T-helper 2 cell treated with Interferon-gamma antibody and Interleukin-4, amounts not matched to agents 5 μg/mL and 100 μg/mL, for 36 hours (primary cell): ENCODE measurements around the gene GAN.

Source experiments
- DNase-seq: peaks from one replicate; pipeline ENCODE4 v3.0.0; 2021; ENCODE audit warnings: low spot score
- H3K27ac Mint-ChIP-seq: one replicate; pipeline ENCODE4 v1.8.0; 2021; ENCODE audit warnings: mild to moderate bottlenecking, mixed read lengths
- H3K27me3 Mint-ChIP-seq: one replicate; pipeline ENCODE4 v1.8.0; 2021; ENCODE audit warnings: low read depth, mixed read lengths
- H3K36me3 Mint-ChIP-seq: one replicate; pipeline ENCODE4 v1.8.0; 2021; ENCODE audit warnings: low read depth, mixed read lengths
- H3K4me1 Mint-ChIP-seq: one replicate; pipeline ENCODE4 v1.8.0; 2021; ENCODE audit warnings: low read depth, mixed read lengths
- H3K4me3 Mint-ChIP-seq: one replicate; pipeline ENCODE4 v1.8.0; 2022; ENCODE audit warnings: mild to moderate bottlenecking, moderate library complexity, mixed read lengths
- H3K9me3 Mint-ChIP-seq: one replicate; pipeline ENCODE4 v1.8.0; 2021; ENCODE audit warnings: mixed read lengths

The GAN gene

DNA sequence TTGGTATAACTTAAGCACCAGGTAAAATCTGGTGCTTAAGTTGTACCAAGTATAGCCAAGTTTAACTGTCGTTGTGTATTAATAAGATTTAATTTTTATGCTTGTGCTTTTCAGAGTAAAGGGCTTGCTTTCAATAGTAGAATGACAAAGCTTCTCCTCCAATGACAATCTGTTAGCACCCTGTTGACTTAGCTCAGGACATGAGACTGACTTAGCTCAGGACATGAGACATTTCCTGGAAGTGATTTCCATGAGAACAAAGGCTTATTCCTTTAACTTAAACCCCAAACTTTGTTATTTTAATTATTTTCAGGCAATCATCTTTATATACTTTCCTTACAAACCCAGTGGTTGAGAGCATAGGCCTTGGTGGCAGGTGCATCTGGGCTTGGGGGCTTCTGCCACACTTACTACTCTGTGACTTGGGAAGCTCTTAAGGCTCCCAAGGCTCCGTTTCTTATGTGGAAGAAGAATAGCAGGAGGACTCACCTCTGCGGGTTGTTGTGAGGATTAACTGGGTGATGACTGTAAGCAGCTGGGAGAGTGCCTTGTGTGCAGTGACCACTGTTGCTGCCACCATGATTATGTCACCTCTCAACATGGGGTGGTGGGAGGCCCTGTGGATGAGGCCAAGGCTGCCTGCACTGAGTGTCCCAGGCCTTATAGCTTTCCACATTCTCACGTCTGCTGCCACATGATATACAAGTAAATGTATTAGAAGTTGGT, 70.4 kb downstream of the GAN start:
- Mint-ChIP-seq H3K36me3 (no peaks in the 10 kb centered on the region), H3K9me3 (no peaks in the 10 kb centered on the region), H3K27ac (no peak overlapping the region), H3K4me3 (no peak overlapping the region), H3K4me1 (no peaks in the 10 kb centered on the region), H3K27me3 (no peaks in the 10 kb centered on the region)
- DNase-seq = no peak

DNA sequence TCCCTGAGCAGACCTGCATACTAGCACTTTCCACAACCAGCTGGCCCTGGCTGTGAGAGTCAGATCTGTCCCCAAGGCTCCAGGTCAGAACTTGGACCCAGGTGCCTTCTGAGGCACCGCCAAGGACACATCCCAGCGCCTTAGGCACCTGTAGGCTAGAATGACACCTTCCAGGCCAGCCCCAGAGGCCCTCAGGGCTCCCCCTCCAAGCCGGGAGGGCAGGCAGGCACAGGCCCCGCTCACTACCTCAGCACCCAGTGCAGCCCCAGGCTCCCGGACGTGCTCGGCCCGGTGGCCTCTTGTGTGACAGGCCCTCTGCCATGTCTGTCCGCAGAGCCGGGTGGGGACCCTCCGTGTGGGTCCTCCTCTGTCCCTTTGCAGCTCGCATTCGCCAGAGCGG, 73.6 kb downstream of the GAN start:
- peaks cover 3% of the 10 kb centered on the region for H3K36me3 Mint-ChIP-seq
- no peaks in the 10 kb centered on the region for H3K9me3 Mint-ChIP-seq
- no peak overlapping the region for H3K27ac Mint-ChIP-seq

GRCh38 chr16:81390840-81391239, 76.1 kb downstream of the GAN start:
- Mint-ChIP-seq H3K36me3 (peaks cover 3% of the 10 kb centered on the region), H3K27me3 (no peaks in the 10 kb centered on the region), H3K9me3 (no peaks in the 10 kb centered on the region), H3K4me3 (no peak overlapping the region), H3K27ac (no peak overlapping the region), H3K4me1 (no peaks in the 10 kb centered on the region)
- no peak for DNase-seq

More for the DNA sequence above, 73.6 kb downstream of the GAN start:
- H3K27me3 Mint-ChIP-seq = no peaks in the 10 kb centered on the region
- H3K4me1 Mint-ChIP-seq = no peaks in the 10 kb centered on the region
- H3K4me3 Mint-ChIP-seq = no peak overlapping the region
- no peak for DNase-seq

- Mint-ChIP-seq H3K4me3 (no peak overlapping the region), H3K36me3 (peaks cover 3% of the 10 kb centered on the region), H3K27ac (no peak overlapping the region), H3K4me1 (no peaks in the 10 kb centered on the region), H3K9me3 (no peaks in the 10 kb centered on the region), H3K27me3 (no peaks in the 10 kb centered on the region)
- DNase-seq = no peak
Measured at GRCh38 chr16:81392011-81392410, 77.2 kb downstream of the GAN start.

DNA sequence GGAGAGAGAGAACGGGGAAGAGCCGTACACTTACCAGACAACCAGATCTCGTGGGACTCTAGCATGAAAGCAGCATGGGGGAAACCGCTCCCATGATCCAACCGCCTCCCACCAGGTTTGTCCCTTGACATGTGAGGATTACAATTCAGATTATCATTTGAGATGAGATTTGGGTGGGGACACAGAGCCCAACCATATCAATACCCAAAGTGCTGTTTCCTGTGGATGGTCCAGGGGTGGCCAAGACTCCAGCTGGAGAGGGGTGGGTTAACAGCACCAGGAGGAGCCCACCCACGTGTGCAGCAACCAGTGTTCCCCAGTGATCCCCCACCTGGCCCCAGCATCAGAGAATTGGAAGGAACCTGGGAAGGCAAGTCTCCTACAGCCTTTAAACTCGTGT, 79.7 kb downstream of the GAN start:
- no peaks in the 10 kb centered on the region for H3K4me1 Mint-ChIP-seq
- no peak overlapping the region for H3K27ac Mint-ChIP-seq
- no peaks in the 10 kb centered on the region for H3K9me3 Mint-ChIP-seq
- H3K36me3 Mint-ChIP-seq = peaks cover 3% of the 10 kb centered on the region
- no peaks in the 10 kb centered on the region for H3K27me3 Mint-ChIP-seq
- H3K4me3 Mint-ChIP-seq = no peak overlapping the region
- no peak for DNase-seq

DNA sequence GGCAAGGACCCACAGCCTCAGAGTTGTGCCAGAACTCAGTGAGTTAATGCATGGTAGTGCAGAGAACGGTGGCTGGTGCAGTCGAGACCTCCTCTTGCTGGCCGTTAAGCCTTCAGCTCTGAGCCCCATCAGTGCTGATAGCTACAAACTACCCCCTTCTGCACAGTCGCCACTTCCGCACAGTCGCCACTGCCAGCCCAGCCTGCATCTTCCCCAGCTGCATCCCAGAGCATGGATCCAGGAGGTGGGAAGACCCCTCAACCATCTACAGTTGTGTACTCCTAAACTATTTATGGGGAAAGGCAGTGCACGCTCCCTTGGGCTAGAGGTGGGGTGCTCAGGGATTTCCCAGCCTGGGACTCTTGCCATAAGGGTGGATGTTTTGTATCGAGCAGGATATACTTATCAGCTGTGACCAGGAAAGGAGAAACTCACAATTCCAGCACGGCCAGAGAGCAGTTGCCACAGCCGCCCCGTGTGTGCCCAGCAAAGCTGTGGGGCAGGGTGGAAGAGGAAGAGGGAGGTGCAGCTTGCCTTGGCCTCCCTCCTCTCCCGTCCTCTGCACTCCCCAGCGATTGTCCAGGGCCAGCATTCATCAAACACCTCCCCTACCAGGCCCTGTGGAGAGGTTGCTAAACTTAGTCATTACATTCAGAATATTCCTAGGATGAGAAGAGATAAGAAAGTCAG, 80.3 kb downstream of the GAN start:
- DNase-seq = no peak
- H3K4me1 Mint-ChIP-seq = no peaks in the 10 kb centered on the region

GRCh38 chr16:81397058-81397878, 82.5 kb downstream of the GAN start:
- no peak for DNase-seq
- H3K9me3 Mint-ChIP-seq = no peaks in the 10 kb centered on the region
- no peak overlapping the region for H3K4me3 Mint-ChIP-seq

More for the DNA sequence above, 80.3 kb downstream of the GAN start:
- Mint-ChIP-seq H3K36me3 (peaks cover 3% of the 10 kb centered on the region), H3K4me3 (no peak overlapping the region), H3K27me3 (no peaks in the 10 kb centered on the region), H3K9me3 (no peaks in the 10 kb centered on the region), H3K27ac (no peak overlapping the region)

DNA sequence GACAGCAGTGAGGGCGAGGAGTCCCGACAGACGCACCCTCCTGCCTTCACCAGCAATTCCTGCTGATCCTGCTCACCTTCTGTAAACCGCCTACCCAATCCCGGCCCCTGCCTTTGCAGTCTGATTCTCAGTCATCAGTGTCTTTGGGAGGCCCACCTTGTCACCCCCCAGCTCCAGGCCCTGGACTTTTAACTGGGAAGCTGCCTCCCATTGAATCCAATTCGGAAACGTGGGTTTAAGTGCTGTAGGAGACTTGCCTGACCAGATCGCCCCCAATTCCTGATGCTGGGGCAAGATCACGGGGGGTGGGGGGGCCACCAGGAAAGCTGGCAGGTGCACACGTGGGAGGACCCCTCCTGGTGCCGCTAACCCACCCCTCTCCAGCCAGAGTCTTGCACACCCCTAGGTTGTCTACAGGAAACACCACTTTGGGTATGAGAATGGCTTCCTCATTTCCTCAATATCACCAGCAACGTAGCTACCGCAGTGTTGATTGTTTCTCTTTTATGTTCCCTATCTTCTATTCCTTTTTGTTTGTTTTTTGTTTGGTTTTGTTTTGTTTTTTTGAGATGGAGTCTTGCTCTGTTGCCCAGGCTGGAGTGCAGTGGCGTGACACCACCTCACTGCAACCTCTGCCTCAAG, 83.2 kb downstream of the GAN start:
- H3K9me3 Mint-ChIP-seq = no peaks in the 10 kb centered on the region
- no peaks in the 10 kb centered on the region for H3K4me1 Mint-ChIP-seq
- no peak for DNase-seq
- H3K27ac Mint-ChIP-seq = no peak overlapping the region
- H3K27me3 Mint-ChIP-seq = no peaks in the 10 kb centered on the region
- H3K36me3 Mint-ChIP-seq = no peaks in the 10 kb centered on the region
- no peak overlapping the region for H3K4me3 Mint-ChIP-seq

More at GRCh38 chr16:81397058-81397878, 82.5 kb downstream of the GAN start:
- H3K27ac Mint-ChIP-seq = no peak overlapping the region
- H3K36me3 Mint-ChIP-seq = no peaks in the 10 kb centered on the region
- H3K4me1 Mint-ChIP-seq = no peaks in the 10 kb centered on the region
- no peaks in the 10 kb centered on the region for H3K27me3 Mint-ChIP-seq

- no peaks in the 10 kb centered on the region for H3K36me3 Mint-ChIP-seq
- no peak for DNase-seq
- H3K9me3 Mint-ChIP-seq = no peaks in the 10 kb centered on the region
- no peak overlapping the region for H3K27ac Mint-ChIP-seq
- no peak overlapping the region for H3K4me3 Mint-ChIP-seq
- H3K27me3 Mint-ChIP-seq = no peaks in the 10 kb centered on the region
- H3K4me1 Mint-ChIP-seq = no peaks in the 10 kb centered on the region
Measured at GRCh38 chr16:81399909-81400308, 85.1 kb downstream of the GAN start.

- Mint-ChIP-seq H3K36me3 (no peaks in the 10 kb centered on the region), H3K27ac (no peak overlapping the region), H3K27me3 (no peaks in the 10 kb centered on the region), H3K9me3 (no peaks in the 10 kb centered on the region), H3K4me3 (no peak overlapping the region), H3K4me1 (no peaks in the 10 kb centered on the region)
- no peak for DNase-seq
Measured at GRCh38 chr16:81401035-81401950, 86.5 kb downstream of the GAN start.

- DNase-seq = no peak
- Mint-ChIP-seq H3K27me3 (peaks cover 3% of the 10 kb centered on the region), H3K27ac (no peak overlapping the region), H3K9me3 (no peaks in the 10 kb centered on the region), H3K4me3 (peak overlapping the region; percentile 26), H3K36me3 (no peaks in the 10 kb centered on the region), H3K4me1 (no peaks in the 10 kb centered on the region)
Measured at GRCh38 chr16:81403208-81403600, 88.4 kb downstream of the GAN start.

- Mint-ChIP-seq H3K27me3 (peaks cover 4% of the 10 kb centered on the region), H3K4me1 (no peaks in the 10 kb centered on the region), H3K4me3 (peak overlapping the region; percentile 26), H3K27ac (no peak overlapping the region), H3K9me3 (no peaks in the 10 kb centered on the region), H3K36me3 (no peaks in the 10 kb centered on the region)
- DNase-seq = peak; percentile 73
Measured at GRCh38 chr16:81403601-81404391, 89.0 kb downstream of the GAN start.
